GM12878 (cell line): ENCODE data around the gene RPUSD2. TPM values are rescaled to one million over a fixed set of nuclear protein-coding genes. Genes with fewer than 3 reads are reported as not detected.

ENCODE experiments used
- ASH2L ChIP-seq: fragments of 300-600, 200-600 bp; sonication (generic); IDR thresholded peaks from 2 replicates; pipeline ENCODE4 v1.6.1; 2017; ENCODE audit warnings: low read depth, mild to moderate bottlenecking, borderline replicate concordance
- CBX3 ChIP-seq: fragments of 200-600 bp; sonication (generic); IDR thresholded peaks from 2 replicates; pipeline ENCODE4 v1.6.1; 2016; ENCODE audit warnings: low read depth, borderline replicate concordance
- CEBPB ChIP-seq, 2 experiments: fragments of 150-350 bp in 1 of 2; IDR thresholded peaks; 2 replicates each; pipeline ENCODE4 v1.6.1; 2012 to 2014; ENCODE audit warnings: low read depth in 2 of 2, low read length in 2 of 2, borderline replicate concordance in 1 of 2, inconsistent platforms in 1 of 2
- CHD2 ChIP-seq: IDR thresholded peaks from 2 replicates; pipeline ENCODE4 v1.6.1; 2011; ENCODE audit warnings: low read depth, low read length, improper control_type of control experiment, borderline replicate concordance
- EGR1 ChIP-seq, 2 experiments: IDR thresholded peaks; 1 replicate in 1 of 2; 2 replicates in 1 of 2; pipeline ENCODE4 v1.6.1; 2011 to 2012; ENCODE audit warnings: low read depth in 2 of 2, low read length in 2 of 2, borderline replicate concordance in 1 of 2, mild to moderate bottlenecking in 1 of 2, moderate library complexity in 1 of 2
- ETV6 ChIP-seq, 2 experiments: fragments of 450-650 bp in 1 of 2; IDR thresholded peaks in 1 of 2; conservative IDR thresholded peaks in 1 of 2; 2 replicates each; pipeline ENCODE4 v1.6.1; 2014; ENCODE audit warnings: antibody characterized with exemption in 1 of 2, borderline replicate concordance in 1 of 2, low read depth in 1 of 2, mild to moderate bottlenecking in 1 of 2, moderate library complexity in 1 of 2
- GATAD2B ChIP-seq: fragments of 450-650 bp; conservative IDR thresholded peaks from 2 replicates; pipeline ENCODE4 v1.6.1; 2017; ENCODE audit warnings: low read depth, mild to moderate bottlenecking, moderate library complexity
- IKZF2 ChIP-seq, 2 experiments: fragments of 450-650 bp; IDR thresholded peaks; 2 replicates each; pipeline ENCODE4 v1.6.1; 2017; ENCODE audit warnings: mild to moderate bottlenecking in 2 of 2, moderate library complexity in 2 of 2
- NFYB ChIP-seq: IDR thresholded peaks from 2 replicates; pipeline ENCODE4 v1.6.1; 2011; ENCODE audit warnings: low read depth, mild to moderate bottlenecking, low read length, improper control_type of control experiment, moderate library complexity; ENCODE audit not compliant: insufficient read depth
- POLR2AphosphoS2 ChIP-seq: IDR thresholded peaks from 2 replicates; pipeline ENCODE4 v1.6.1; 2011; ENCODE audit warnings: low read depth, mild to moderate bottlenecking, low read length, improper control_type of control experiment, moderate library complexity
- POU2F2 ChIP-seq: IDR thresholded peaks from 3 replicates; pipeline ENCODE4 v1.6.1; 2011; ENCODE audit warnings: low read depth, mild to moderate bottlenecking, low read length, borderline replicate concordance
- RFX5 ChIP-seq: IDR thresholded peaks from 2 replicates; pipeline ENCODE4 v1.6.1; 2011; ENCODE audit warnings: low read depth, low read length, improper control_type of control experiment
- STAT1 ChIP-seq: fragments of 450-650 bp; conservative IDR thresholded peaks from 2 replicates; pipeline ENCODE4 v1.6.1; 2014; ENCODE audit warnings: antibody characterized with exemption, mild to moderate bottlenecking
- TARDBP ChIP-seq: IDR thresholded peaks from 2 replicates; pipeline ENCODE4 v1.6.1; 2016; ENCODE audit warnings: borderline replicate concordance
- ZNF24 ChIP-seq: fragments of 450-650 bp; IDR thresholded peaks from 2 replicates; pipeline ENCODE4 v1.6.1; 2017; ENCODE audit warnings: antibody characterized with exemption, mild to moderate bottlenecking
- polyA plus RNA-seq, 11 experiments: library from polyadenylated mRNA; depleted of rRNA in 4 of 11; unstranded in 6 of 11; stranded (reverse) in 5 of 11; fragments of >200 nt; fragmentation: Nextera tagmentation in 4 of 11; fragmentation: Illumina TruSeq in 1 of 11; extraction: Ambion mirVana in 4 of 11; extraction: Trizol in 1 of 11; gene quantifications; 1 replicate in 1 of 11; 2 replicates in 10 of 11; pipeline versions ENCODE4 v1.2.1 to v1.2.3, GENCODE V29; 2011 to 2016; ENCODE audit warnings: inconsistent platforms in 2 of 11, missing spikeins in 2 of 11, low read depth in 1 of 11
- total RNA-seq, 4 experiments: library from RNA; depleted of rRNA in 3 of 4; stranded (reverse); fragments of >200 nt in 3 of 4; fragmentation: Illumina TruSeq in 1 of 4; extraction: Trizol in 1 of 4; gene quantifications; 2 replicates each; pipeline versions ENCODE4 v1.2.1 to v1.2.3, GENCODE V29; 2013 to 2021
- TF ChIP-seq, protein P1 (sequence below): IDR thresholded peaks from 2 replicates; pipeline ENCODE4 v1.6.1; 2012; ENCODE audit warnings: low read depth, low read length, improper control_type of control experiment
- TF ChIP-seq, protein P2 (sequence below): fragments of 450-650 bp; conservative IDR thresholded peaks from 2 replicates; pipeline ENCODE4 v1.6.1; 2017; ENCODE audit warnings: mild to moderate bottlenecking, moderate library complexity
- TF ChIP-seq, protein P3 (sequence below): fragments of 450-650 bp; IDR thresholded peaks from 2 replicates; pipeline ENCODE4 v1.6.1; 2016; ENCODE audit warnings: mild to moderate bottlenecking
- TF ChIP-seq, protein P4 (sequence below): IDR thresholded peaks from 2 replicates; pipeline ENCODE4 v1.6.1; 2011; ENCODE audit warnings: mild to moderate bottlenecking, low read depth, low read length, moderate library complexity; ENCODE audit not compliant: insufficient replicate concordance
- TF ChIP-seq, protein P5 (sequence below): IDR thresholded peaks from 2 replicates; pipeline ENCODE4 v1.6.1; 2012; ENCODE audit warnings: low read length, inconsistent platforms
- TF ChIP-seq, protein P6 (sequence below): fragments of 150-350 bp; IDR thresholded peaks from 2 replicates; pipeline ENCODE4 v1.6.1; 2014; ENCODE audit warnings: mild to moderate bottlenecking, low read depth, low read length

RPUSD2 gene
- total and polyA plus RNA-seq, 10 of the 15 experiments (the other 5 are each of a cell fraction or from before 2014, with no cell fraction given) = 4.0 to 33.3 (median 18.5) TPM

DNA sequence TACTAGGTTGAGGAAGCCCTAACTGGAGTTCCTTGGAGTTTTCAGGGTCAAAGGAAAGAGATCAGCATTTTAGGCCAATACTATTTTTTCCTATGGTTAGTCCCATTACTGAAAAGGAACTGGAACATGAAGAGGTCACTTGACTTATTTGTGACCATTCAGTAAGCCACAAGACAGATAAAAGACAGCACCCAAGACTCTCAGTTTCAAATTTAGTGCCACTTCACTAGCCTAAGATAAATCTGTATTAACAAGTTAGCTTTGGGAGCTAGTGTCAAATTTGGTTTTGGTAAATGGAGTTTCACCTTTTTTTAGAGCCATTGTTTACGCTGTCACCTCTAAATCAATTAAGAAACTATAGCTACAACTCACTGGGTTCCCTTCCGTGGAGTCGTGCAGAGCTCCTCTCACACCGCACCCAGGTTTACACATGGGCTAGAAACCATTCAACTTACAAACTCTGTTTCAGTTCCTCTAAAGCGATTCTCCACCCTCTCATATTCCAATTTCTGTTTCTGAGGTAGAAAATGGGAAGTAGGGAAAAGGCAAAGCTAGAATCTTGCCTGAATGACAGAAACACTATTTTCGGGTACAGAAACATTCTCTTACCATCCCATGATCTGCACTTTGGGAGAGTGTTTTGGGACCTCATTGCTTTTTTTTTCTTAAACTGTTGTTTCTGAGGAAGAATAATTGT lies 18.6 kb upstream of the RPUSD2 start (continued):
- TF ChIP-seq, protein P1, sequence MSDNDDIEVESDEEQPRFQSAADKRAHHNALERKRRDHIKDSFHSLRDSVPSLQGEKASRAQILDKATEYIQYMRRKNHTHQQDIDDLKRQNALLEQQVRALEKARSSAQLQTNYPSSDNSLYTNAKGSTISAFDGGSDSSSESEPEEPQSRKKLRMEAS = no peak; the same call in 1 of the 2 replicates
- TF ChIP-seq ETV6 (conservative IDR thresholded peaks at IDR 0.05 in 1 of 2, IDR thresholded peaks at IDR 0.05 in 1 of 2; ENCODE audit: borderline replicate concordance in 1 of 2, low read depth in 1 of 2) (peak in 1 of 2 experiments; percentile 64; a peak in 1 of 4 replicates), CEBPB (IDR thresholded peaks at IDR 0.05; ENCODE audit: borderline replicate concordance in 1 of 2, low read depth in 2 of 2, low read length in 2 of 2) (0 out of 4 replicates have a peak, but pooled peaks of 1 of the 2 experiments have one; percentile 58), TARDBP (no peak), IKZF2 (IDR thresholded peaks at IDR 0.05) (peak; percentile 100), POLR2AphosphoS2 (no peak), CHD2 (peak; percentile 68), GATAD2B (peak; percentile 73), EGR1 (IDR thresholded peaks at IDR 0.05; ENCODE audit: borderline replicate concordance in 1 of 2, low read depth in 2 of 2, low read length in 2 of 2) (no peak), POU2F2 (no peak), CBX3 (no peak), ZNF24 (no peak; the same call in 1 of the 2 replicates), NFYB (0 out of 2 replicates have a peak, but pooled peaks have one; percentile 10), STAT1 (no peak), ASH2L (no peak), RFX5 (no peak)
- TF ChIP-seq, protein P2, sequence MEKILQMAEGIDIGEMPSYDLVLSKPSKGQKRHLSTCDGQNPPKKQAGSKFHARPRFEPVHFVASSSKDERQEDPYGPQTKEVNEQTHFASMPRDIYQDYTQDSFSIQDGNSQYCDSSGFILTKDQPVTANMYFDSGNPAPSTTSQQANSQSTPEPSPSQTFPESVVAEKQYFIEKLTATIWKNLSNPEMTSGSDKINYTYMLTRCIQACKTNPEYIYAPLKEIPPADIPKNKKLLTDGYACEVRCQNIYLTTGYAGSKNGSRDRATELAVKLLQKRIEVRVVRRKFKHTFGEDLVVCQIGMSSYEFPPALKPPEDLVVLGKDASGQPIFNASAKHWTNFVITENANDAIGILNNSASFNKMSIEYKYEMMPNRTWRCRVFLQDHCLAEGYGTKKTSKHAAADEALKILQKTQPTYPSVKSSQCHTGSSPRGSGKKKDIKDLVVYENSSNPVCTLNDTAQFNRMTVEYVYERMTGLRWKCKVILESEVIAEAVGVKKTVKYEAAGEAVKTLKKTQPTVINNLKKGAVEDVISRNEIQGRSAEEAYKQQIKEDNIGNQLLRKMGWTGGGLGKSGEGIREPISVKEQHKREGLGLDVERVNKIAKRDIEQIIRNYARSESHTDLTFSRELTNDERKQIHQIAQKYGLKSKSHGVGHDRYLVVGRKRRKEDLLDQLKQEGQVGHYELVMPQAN = peak; percentile 13; the same call in 1 of the 2 replicates
- TF ChIP-seq, protein P3, sequence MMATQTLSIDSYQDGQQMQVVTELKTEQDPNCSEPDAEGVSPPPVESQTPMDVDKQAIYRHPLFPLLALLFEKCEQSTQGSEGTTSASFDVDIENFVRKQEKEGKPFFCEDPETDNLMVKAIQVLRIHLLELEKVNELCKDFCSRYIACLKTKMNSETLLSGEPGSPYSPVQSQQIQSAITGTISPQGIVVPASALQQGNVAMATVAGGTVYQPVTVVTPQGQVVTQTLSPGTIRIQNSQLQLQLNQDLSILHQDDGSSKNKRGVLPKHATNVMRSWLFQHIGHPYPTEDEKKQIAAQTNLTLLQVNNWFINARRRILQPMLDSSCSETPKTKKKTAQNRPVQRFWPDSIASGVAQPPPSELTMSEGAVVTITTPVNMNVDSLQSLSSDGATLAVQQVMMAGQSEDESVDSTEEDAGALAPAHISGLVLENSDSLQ = peak; percentile 82
- TF ChIP-seq, protein P4, sequence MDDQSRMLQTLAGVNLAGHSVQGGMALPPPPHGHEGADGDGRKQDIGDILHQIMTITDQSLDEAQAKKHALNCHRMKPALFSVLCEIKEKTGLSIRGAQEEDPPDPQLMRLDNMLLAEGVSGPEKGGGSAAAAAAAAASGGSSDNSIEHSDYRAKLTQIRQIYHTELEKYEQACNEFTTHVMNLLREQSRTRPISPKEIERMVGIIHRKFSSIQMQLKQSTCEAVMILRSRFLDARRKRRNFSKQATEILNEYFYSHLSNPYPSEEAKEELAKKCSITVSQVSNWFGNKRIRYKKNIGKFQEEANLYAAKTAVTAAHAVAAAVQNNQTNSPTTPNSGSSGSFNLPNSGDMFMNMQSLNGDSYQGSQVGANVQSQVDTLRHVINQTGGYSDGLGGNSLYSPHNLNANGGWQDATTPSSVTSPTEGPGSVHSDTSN = peak; percentile 6
- TF ChIP-seq, protein P5, sequence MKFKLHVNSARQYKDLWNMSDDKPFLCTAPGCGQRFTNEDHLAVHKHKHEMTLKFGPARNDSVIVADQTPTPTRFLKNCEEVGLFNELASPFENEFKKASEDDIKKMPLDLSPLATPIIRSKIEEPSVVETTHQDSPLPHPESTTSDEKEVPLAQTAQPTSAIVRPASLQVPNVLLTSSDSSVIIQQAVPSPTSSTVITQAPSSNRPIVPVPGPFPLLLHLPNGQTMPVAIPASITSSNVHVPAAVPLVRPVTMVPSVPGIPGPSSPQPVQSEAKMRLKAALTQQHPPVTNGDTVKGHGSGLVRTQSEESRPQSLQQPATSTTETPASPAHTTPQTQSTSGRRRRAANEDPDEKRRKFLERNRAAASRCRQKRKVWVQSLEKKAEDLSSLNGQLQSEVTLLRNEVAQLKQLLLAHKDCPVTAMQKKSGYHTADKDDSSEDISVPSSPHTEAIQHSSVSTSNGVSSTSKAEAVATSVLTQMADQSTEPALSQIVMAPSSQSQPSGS = peak; percentile 87
- TF ChIP-seq, protein P6, sequence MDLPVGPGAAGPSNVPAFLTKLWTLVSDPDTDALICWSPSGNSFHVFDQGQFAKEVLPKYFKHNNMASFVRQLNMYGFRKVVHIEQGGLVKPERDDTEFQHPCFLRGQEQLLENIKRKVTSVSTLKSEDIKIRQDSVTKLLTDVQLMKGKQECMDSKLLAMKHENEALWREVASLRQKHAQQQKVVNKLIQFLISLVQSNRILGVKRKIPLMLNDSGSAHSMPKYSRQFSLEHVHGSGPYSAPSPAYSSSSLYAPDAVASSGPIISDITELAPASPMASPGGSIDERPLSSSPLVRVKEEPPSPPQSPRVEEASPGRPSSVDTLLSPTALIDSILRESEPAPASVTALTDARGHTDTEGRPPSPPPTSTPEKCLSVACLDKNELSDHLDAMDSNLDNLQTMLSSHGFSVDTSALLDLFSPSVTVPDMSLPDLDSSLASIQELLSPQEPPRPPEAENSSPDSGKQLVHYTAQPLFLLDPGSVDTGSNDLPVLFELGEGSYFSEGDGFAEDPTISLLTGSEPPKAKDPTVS = no peak
